Astrocyte of the spinal cord (primary cell): ENCODE results near the gene MRPL32.

Source experiments
- DNase-seq: peaks from one replicate; pipeline ENCODE4 v3.0.0; 2011; ENCODE audit warnings: low read depth, low spot score
- H3K4me3 ChIP-seq: 2 replicates; pipeline ENCODE4 v1.5.1; 2011; ENCODE audit warnings: low read depth, mild to moderate bottlenecking, low read length, moderate library complexity
- CTCF ChIP-seq: IDR thresholded peaks from 2 replicates; pipeline ENCODE4 v1.5.1; 2012; ENCODE audit warnings: low read depth, mild to moderate bottlenecking, low read length, inconsistent platforms
- in situ Hi-C: cut with HindIII; loops from 2 replicates; pipeline ENCODE4 v1.10.0; 2017; ENCODE audit warnings: low sequenced_read_pairs

MRPL32 gene

GRCh38 chr7:42976371-42976770 lies 44.2 kb downstream of the MRPL32 start:
- TF ChIP-seq CTCF, result no peak
- DNase-seq, result no peak
- no peak overlapping the region for H3K4me3 ChIP-seq
- in situ Hi-C loops, result no loop called here

- no peak for DNase-seq
- no peak for TF ChIP-seq CTCF
- in situ Hi-C loops, result no loop called here
- H3K4me3 ChIP-seq, result no peak overlapping the region
Observed at GRCh38 chr7:42978496-42978895, 46.3 kb downstream of the MRPL32 start.

GRCh38 chr7:42980084-42980483 lies 47.9 kb downstream of the MRPL32 start:
- in situ Hi-C loops, result no loop called here
- no peak for TF ChIP-seq CTCF
- no peak overlapping the region for H3K4me3 ChIP-seq
- no peak for DNase-seq

GRCh38 chr7:42980514-42980913 lies 48.3 kb downstream of the MRPL32 start:
- in situ Hi-C loops, result no loop called here
- no peak for TF ChIP-seq CTCF
- no peak for DNase-seq
- no peak overlapping the region for H3K4me3 ChIP-seq

- no peak for TF ChIP-seq CTCF
- DNase-seq, result no peak
- in situ Hi-C loops, result no loop called here
- H3K4me3 ChIP-seq, result no peak overlapping the region
Observed at GRCh38 chr7:42981601-42982000, 49.4 kb downstream of the MRPL32 start.

GRCh38 chr7:42982604-42983115 lies 50.5 kb downstream of the MRPL32 start:
- TF ChIP-seq CTCF, result no peak
- no peak overlapping the region for H3K4me3 ChIP-seq
- DNase-seq, result no peak
- in situ Hi-C loops, result no loop called here

GRCh38 chr7:42984137-42984536 lies 52.0 kb downstream of the MRPL32 start:
- in situ Hi-C loops, result no loop called here
- DNase-seq, result no peak
- H3K4me3 ChIP-seq, result no peak overlapping the region
- no peak for TF ChIP-seq CTCF
